ENCODE data around the gene CXCL11.
"Not testable (repeated sequence)": the region's sequence is repeated elsewhere in the genome, so short reads cannot be mapped to it uniquely, and the experiment has no call there.

CXCL11 gene

DNA sequence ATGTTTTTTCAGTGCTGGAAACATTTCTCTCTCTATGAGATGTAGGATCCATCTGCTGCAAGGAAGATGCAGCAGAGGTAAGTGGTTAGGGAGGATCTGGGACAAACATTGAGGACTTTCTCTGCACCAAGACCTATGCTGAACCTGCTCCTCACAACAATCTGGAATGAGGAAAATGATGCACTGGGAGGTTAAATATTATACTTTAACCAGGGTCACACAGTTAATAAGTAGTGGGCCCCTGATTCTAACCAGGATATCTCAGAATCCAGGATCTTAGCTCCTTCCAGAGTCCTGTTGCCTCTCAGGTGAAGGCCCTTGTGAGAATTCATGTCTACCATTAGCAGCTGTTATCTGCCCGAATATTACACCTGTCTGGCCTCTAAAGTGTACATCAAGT lies 35.6 kb downstream of the CXCL11 start:
- DNase-seq (ENCODE audit: low spot score) = no peak

DNA sequence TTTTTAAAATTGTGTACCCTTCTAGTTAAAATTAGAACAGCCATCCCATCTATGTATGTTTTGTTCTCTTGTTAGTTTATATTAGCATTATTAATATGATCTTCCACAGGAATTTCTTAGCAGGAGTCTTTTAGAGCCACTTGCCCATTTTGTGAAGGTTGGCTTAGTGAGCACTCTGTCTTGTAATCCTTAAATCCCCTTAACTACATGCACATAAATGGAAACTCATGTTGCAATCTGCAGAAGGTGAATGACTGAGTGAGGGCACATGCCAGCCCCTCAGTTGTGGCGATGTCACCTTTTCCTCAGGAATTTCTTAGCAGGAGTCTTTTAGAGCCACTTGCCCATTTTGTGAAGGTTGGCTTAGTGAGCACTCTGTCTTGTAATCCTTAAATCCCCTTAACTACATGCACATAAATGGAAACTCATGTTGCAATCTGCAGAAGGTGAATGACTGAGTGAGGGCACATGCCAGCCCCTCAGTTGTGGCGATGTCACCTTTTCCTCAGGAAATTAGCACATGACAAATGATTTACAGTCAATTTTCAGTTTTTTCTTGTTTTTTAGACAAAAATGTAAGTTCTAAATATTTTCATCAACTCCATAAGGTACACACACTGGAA lies 37.2 kb downstream of the CXCL11 start:
- DNase-seq (ENCODE audit: low spot score) = not testable (repeated sequence)

DNA sequence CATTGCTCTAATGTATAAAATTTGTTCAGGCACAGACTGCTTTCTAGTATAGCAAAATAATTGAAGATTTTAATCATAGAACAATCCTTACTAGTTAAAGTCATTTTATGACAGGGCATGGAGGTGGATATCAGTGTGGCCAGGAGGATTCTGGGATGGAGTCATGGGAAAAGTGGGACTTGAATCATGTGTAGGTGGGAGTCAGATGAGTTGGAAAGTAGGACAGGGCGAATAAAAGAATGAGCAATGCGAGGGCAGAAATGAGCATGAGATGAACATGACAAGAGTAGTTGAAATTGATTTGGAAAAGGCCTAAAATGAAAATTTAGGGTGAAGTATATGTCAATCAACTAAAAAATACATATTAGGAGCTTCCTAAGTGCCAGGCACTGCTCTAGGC lies 37.9 kb downstream of the CXCL11 start:
- no peak for DNase-seq (ENCODE audit: low spot score)

DNA sequence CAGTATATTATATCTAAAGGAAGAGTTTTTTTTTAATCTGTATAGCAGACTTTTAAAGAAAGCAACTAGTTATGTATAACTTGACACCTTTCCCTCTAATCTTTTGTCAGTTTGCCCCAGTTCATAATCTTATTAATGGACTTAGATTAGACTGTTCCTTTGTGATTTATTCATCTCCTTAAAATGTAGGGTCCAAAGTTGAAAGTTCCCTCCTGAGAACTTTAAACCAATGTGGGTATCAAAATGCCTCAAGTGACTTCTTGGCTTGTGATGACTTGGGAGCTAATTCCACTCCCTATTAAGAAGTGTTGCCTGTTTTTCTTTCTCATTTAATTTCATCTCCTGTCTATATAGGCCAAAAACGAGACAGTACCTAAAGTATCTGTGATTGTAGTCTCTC lies 38.8 kb downstream of the CXCL11 start:
- DNase-seq (ENCODE audit: low spot score) = no peak

DNA sequence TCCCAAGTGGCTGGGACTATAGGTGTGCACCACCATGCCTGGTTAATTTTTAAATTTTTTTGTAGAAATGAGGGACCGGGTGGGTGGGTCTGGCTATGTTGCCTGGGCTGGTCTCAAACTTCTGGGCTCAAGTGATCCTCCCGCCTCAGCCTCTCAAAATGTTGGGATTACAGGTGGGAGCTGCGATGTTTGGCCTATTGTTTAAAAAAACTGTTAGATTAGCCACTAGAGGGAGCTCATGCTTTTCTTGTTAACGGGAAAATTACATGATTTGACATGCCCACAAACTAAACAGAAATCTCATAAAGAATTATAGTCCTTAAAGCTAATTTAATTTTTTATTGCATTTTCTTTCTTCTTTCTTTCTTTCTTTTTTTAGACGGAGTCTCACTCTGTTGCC lies 40.1 kb downstream of the CXCL11 start:
- DNase-seq (ENCODE audit: low spot score) = peak; percentile 62

DNA sequence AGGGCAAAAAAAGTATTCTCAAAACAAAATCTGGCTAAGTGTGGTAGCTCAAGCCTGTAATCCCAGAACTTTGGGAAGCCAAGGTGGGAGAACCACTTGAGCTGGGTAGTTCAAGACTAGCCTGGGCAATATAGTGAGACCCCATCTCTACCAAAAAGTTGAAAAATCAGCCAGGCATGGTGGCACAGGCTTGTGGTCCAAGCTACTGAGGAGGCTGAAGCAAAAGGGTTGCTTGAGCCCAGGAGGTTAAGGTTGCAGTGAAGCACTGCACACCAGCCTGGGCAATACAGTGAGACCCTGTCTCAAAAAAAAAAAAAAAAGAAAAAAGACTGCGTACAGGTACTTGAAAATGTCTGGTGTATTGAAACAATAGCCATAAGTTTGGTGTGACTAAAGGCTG lies 43.4 kb downstream of the CXCL11 start:
- no peak for DNase-seq (ENCODE audit: low spot score)

DNA sequence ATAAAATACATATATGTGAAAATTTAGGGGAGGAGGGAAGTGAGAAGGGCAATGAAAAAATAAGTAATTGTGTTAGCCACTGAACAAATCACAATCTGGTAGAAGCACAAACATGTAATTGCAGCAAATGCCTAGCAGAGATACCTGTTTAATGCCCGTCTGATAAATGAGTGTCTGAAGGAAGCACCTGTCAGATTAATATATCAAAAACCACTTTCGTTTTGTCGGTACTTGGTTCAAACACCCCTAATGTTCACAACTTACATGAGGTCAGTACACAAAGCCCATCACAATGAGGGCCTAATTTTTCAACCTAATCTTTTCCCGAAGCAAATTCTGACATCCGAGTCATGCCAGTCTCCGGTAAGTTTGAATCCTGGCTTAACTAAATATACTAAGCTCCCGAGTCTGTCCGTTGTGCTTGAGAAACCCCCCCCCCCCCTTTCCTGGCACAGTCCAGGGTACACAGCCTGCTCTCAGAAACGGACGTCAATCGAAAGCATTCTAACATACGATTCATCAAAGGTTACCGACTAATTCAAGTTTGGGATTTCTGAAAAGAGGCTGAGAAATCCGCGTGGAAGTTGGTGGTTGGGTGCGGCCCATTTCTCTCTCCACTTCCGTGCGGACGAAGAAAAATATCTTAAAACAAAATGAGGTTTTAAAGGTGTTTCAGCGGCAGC lies 45.9 kb downstream of the CXCL11 start:
- DNase-seq (ENCODE audit: low spot score) = no peak

DNA sequence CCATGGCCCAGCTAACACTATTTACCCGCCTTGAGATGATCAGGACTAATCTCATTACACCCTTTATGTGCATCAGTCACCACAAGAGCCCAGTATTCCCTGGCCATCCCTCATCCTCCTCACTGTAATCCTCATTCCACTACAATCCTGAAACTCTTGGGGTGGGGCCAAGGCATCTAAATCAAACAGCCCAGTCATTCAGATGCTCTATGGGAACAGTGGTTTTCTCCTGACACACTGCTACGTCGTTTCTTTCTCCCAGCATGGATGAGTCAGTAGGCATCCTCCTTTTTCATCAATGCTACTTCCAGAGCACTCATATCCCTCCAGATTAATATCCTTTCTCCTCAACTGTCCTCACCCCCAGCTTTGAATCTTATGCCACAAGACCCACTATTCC lies 50.8 kb downstream of the CXCL11 start:
- DNase-seq (ENCODE audit: low spot score) = peak; percentile 95

Measured in AG08395 (cell line).